Duodenal mucosa (tissue), 2 donors: ENCODE data around the gene ZNF219.

Experiments
- H3K27ac ChIP-seq: one replicate; pipeline ENCODE4 v1.7.0; 2013; ENCODE audit warnings: low read depth, low read length
- H3K27me3 ChIP-seq, 2 donors: one replicate each; pipeline ENCODE4 v1.7.0; 2013; ENCODE audit warnings: low read length in 2 of 2, control low read depth in 1 of 2; ENCODE audit not compliant: insufficient read depth in 2 of 2, control insufficient read depth in 1 of 2
- H3K36me3 ChIP-seq, 2 donors: one replicate each; pipeline ENCODE4 v1.7.0; 2013; ENCODE audit warnings: low read length in 2 of 2, control low read depth in 1 of 2; ENCODE audit not compliant: insufficient read depth in 2 of 2, control insufficient read depth in 1 of 2
- H3K4me1 ChIP-seq, 2 donors: one replicate each; pipeline ENCODE4 v1.7.0; 2013; ENCODE audit warnings: low read length in 2 of 2, control low read depth in 1 of 2; ENCODE audit not compliant: insufficient read depth in 2 of 2, control insufficient read depth in 1 of 2
- H3K4me3 ChIP-seq, 2 donors: one replicate each; pipeline ENCODE4 v1.7.0; 2013; ENCODE audit warnings: low read length in 2 of 2, low read depth in 1 of 2
- H3K9ac ChIP-seq, 2 donors: one replicate each; pipeline ENCODE4 v1.7.0; 2013; ENCODE audit warnings: low read length in 2 of 2, low read depth in 1 of 2
- H3K9me3 ChIP-seq, 2 donors: one replicate each; pipeline ENCODE4 v1.7.0; 2013; ENCODE audit warnings: low read length in 2 of 2, control low read depth in 1 of 2; ENCODE audit not compliant: control insufficient read depth in 1 of 2

Gene ZNF219

DNA sequence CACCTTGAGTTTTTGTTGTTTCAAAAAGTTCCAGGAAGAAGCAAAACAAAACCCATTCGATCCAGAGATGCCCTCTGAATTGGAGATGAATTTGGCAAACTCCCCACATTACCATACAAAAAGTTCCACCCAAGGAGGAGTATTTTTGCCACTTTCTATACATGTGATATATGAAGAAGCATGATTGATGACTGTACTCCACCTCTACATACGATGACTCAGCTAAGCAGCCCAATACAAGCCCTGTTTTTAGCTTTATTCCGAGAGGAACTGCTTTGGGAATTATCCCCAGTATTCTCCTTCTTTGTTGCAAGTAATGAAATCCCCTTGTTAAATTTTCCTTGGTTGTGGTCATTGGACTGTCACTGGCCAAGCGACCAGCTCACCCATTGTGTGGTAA lies 13.8 kb upstream of the ZNF219 start:
- Histone ChIP-seq H3K4me3 (no peak overlapping the region), H3K27ac (no peak overlapping the region), H3K4me1 (peaks cover under 1 to 3% of the 10 kb centered on the region in 2 donors), H3K27me3 (no peaks in the 10 kb centered on the region), H3K9ac (no peak overlapping the region), H3K9me3 (no peaks in the 10 kb centered on the region), H3K36me3 (no peaks in the 10 kb centered on the region)

DNA sequence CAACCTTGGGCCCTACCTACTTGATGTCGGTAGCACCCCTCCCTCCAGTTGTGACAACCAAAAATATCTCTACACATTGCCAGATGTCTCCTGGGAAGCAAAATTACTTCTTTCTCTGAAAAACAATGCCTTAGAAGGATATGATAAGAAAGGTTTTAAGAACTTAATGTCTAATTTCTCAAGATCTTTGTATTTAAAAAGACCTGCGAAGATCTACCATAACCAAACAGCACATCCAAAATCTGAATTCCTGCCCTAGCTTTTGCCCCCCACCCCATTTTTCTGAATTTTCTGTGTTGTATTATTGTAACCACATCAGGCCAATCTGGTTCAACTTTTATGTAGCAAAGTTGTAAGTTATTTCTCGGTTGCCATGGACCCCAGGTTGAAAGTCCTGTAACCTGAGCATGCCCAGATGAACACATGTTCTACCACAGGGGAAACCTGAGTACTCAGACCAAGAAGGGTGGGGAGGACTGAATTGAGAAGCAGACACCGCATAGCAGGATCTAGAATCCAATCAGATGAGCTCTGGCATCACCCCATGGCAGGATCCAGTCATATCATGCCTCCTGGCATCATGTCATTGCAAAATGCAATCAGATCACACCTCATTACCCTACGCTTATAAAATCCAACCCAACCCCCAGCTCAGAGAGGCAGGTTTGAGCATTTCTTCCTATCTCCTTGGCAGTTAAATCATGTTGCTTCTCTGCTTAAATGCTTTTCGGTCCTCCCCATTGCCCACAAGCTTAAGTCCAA lies 11.1 kb upstream of the ZNF219 start:
- H3K9me3 ChIP-seq, result no peaks in the 10 kb centered on the region
- H3K27ac ChIP-seq, result no peak overlapping the region
- no peaks in the 10 kb centered on the region for H3K27me3 ChIP-seq
- H3K4me3 ChIP-seq, result no peak overlapping the region
- H3K36me3 ChIP-seq, result no peaks in the 10 kb centered on the region
- peaks cover 22 to 28% of the 10 kb centered on the region in 2 donors for H3K4me1 ChIP-seq
- no peak overlapping the region for H3K9ac ChIP-seq

DNA sequence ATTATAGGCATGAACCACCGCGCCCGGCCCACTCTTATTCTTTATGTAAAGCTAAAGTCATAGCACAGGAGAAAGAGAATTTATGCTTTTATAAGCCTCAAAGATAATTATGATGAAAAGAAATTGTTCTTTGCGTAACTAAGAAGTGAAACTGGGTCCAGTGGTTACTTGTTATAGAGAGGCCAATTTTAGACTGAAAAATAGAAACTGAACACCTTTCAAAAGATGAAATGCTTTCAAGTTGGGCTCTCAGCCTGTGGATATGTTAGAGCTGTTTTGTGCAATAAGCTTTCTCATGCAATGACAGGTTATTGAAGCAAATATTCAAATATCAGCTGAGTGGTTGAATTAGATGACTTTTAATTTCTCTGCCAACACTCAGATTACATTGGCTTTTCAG lies 10.3 kb upstream of the ZNF219 start:
- Histone ChIP-seq H3K27ac (no peak overlapping the region), H3K9ac (no peak overlapping the region), H3K9me3 (no peaks in the 10 kb centered on the region), H3K4me1 (peaks cover 24 to 31% of the 10 kb centered on the region in 2 donors), H3K4me3 (no peak overlapping the region), H3K36me3 (no peaks in the 10 kb centered on the region), H3K27me3 (no peaks in the 10 kb centered on the region)

DNA sequence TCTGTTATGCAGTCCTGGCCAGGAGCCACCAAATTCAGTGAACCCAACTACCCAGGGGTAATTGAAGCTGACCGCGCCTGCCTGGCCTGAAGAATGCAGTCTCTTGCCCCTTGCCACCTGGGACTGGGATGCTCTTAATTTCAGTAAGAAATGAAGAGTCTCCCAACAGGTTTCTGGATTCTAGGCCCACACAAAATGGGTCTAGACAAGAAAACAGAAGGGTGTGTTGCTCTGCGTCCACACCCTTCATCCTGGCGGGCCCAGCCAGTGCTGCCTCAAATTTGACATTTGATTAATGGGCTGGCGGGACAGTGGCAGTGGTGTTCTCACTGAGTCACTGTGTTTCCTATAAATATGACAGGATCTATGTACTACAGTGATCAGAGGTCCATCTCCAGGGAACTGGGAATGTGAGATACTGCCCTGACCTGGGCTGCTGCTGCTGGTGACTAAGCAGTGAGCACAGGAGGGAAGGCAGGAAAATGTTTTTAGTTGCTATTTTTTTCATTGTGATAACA lies 8.9 kb upstream of the ZNF219 start:
- H3K9ac ChIP-seq, result no peak overlapping the region
- H3K27me3 ChIP-seq, result no peaks in the 10 kb centered on the region

DNA sequence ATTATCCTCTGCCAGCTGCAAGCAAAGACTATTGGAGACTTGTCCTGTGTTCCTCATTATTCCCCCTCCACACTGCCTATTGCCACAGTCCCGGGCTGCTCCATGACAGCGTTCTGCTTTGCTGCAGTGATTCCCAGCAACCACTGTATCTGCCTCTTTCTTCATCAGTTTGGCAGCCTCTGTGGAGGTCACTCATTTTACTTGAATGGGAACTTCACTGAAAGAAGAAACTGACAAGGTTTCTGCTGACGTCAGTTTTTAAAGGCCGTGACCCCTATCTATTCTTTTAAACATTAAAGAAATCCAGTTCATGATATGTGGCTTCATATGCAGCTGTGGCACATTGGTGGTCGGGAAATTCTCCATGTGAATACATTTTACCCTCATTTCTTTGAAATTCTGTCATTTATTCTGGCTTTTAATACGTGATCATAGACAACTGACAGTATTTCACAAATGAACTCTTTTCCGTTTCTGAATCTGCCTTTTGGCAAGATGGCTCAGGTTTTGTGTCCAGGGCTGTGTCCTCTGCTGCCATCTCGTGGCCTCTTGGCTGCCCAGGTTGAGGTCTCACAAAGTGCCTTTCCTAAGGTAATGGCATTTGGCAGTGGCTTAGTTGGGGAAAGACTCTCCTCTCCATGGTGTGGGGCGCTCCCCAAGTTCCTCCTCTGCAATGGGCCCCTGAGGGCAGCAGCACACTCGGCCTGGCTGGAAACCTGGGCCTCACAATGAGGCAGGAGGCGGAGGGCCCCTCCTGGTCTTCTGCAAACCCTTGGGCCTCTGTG lies 8.2 kb upstream of the ZNF219 start:
- Histone ChIP-seq H3K9ac (peak overlapping the region; percentile 5 to 7), H3K9me3 (no peaks in the 10 kb centered on the region), H3K36me3 (no peaks in the 10 kb centered on the region), H3K27ac (no peak overlapping the region), H3K4me1 (peaks cover 42 to 45% of the 10 kb centered on the region in 2 donors), H3K27me3 (no peaks in the 10 kb centered on the region), H3K4me3 (peak overlapping the region in 1 of 2 donors; percentile 2)

More for the DNA sequence above, 8.9 kb upstream of the ZNF219 start:
- H3K9me3 ChIP-seq, result no peaks in the 10 kb centered on the region
- H3K4me3 ChIP-seq, result no peak overlapping the region
- peaks cover 35 to 40% of the 10 kb centered on the region in 2 donors for H3K4me1 ChIP-seq
- no peak overlapping the region for H3K27ac ChIP-seq
- H3K36me3 ChIP-seq, result no peaks in the 10 kb centered on the region

DNA sequence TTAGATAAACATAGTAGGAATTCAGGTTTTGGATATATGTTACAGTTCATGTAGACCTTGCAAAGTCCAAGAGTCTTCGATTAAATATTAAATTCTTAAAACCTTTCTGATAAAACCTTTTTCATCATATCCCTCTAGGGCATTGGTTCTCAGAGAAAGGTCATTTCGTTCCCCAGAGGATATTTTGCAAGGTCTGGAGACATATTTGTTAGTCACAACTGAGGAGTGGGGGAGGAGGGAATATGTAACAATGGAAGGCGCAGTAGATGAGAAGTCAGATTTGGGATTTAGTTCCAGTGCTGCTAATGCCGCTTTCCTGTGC lies 7.7 kb upstream of the ZNF219 start:
- H3K36me3 ChIP-seq, result no peaks in the 10 kb centered on the region
- no peaks in the 10 kb centered on the region for H3K27me3 ChIP-seq
- H3K27ac ChIP-seq, result no peak overlapping the region
- no peaks in the 10 kb centered on the region for H3K9me3 ChIP-seq
- H3K4me1 ChIP-seq, result peaks cover 43 to 45% of the 10 kb centered on the region in 2 donors
- no peak overlapping the region for H3K9ac ChIP-seq
- no peak overlapping the region for H3K4me3 ChIP-seq

DNA sequence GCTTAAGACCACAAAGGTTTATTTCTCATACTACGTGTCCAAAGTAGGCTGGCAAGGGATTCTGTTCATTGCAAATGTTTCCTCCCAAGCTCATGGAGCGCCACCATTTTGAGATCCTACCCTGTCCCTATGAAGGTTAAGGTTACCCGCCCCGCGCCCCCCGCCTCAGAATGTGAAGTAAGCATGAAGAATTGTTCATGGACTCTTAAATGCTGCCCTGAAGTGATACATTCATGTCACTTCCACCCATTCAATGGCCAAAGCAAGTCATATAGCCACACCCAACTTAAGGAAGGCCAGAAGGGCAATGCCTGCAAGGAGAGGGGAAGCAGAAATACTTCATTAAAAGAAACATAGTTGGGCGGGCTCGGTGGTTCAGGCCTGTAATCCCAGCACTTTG lies 6.6 kb upstream of the ZNF219 start:
- peak overlapping the region; percentile 98 for H3K27ac ChIP-seq
- H3K4me1 ChIP-seq, result peaks cover 43 to 53% of the 10 kb centered on the region in 2 donors
- peak overlapping the region; percentile 66 to 82 for H3K4me3 ChIP-seq
- no peaks in the 10 kb centered on the region for H3K9me3 ChIP-seq
- H3K36me3 ChIP-seq, result no peaks in the 10 kb centered on the region
- H3K9ac ChIP-seq, result peak overlapping the region; percentile 88 to 97
- H3K27me3 ChIP-seq, result no peaks in the 10 kb centered on the region

DNA sequence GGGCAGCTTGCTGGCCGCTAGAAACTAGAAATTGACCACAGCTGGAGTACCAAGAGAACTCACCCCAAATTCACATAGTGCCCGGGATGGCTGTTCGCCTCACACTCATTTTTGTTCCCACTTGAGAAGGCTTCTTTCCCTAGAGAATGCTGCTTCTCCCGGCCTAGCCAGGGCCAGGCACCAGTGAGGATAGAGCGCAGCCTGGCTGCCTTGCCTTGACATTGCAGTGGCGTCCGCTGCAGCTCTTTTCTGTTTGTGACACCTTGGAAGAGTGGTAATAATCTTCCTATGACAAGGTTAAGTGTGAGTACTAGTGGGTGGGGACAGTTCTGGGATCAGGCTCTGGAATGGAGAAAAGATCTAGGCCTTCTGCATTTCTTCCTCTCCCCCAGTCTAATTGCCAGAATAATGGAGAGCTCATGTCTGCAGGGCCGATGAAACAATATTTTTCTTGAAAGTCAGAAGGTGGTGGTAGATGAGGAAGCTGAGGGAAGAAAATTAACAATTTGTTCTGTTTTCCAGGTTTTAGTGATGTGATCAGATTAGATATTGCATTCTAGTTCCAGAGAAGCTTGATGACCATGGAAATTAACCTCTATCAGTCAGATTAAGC lies 6.1 kb upstream of the ZNF219 start:
- Histone ChIP-seq H3K27me3 (no peaks in the 10 kb centered on the region), H3K4me3 (peak overlapping the region; percentile 66 to 82), H3K27ac (peak overlapping the region; percentile 98)

DNA sequence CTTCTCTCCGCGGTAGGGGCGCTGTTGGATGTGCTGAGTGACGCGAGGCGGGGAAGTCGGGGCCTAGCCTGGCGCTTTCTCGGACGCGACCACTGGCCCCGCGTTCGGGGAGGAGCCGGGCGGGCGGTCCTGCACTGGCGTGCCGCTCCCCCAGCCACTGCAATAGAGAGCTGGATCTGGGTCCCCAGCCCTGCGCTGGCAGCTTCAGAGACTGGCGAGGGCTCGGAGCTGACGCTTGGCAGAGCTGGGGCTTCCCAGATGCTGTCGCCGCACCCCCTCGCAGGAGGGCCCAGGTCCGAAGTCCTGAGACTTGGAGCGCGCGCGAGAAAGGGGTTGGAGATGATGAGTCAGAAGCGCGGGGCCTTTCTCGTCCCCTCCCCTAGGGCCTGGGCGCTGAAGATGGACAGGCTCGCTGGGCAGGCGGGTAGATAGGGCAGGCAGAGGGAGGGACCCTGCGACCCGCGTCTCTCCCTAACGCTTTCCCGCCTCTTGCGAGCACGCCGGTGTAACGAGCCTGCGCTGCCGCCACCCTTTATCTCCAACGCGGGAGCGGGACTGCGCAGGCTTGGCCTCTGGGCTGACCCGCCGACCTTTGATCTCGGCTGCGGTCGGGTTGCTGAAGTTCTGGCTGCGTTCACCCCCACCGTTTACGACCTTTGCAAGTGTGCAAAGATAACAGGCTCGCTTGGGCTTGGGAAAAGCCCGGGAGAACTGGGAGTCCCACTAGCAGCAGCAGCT lies 5.4 kb upstream of the ZNF219 start:
- Histone ChIP-seq H3K27me3 (no peaks in the 10 kb centered on the region), H3K27ac (peak overlapping the region; percentile 98), H3K4me3 (peak overlapping the region; percentile 66 to 82), H3K9me3 (no peaks in the 10 kb centered on the region), H3K9ac (peak overlapping the region; percentile 88 to 97), H3K4me1 (peaks cover 49 to 64% of the 10 kb centered on the region in 2 donors), H3K36me3 (no peaks in the 10 kb centered on the region)

More for the DNA sequence above, 6.1 kb upstream of the ZNF219 start:
- no peaks in the 10 kb centered on the region for H3K9me3 ChIP-seq
- no peaks in the 10 kb centered on the region for H3K36me3 ChIP-seq
- H3K9ac ChIP-seq, result peak overlapping the region; percentile 88 to 97
- peaks cover 43 to 57% of the 10 kb centered on the region in 2 donors for H3K4me1 ChIP-seq
